PC-3 (cell line): ENCODE data around the gene RANBP3L. TPM values are rescaled to one million over a fixed set of nuclear protein-coding genes. Genes with fewer than 3 reads are reported as not detected.

ENCODE experiments used
- ATAC-seq: fragments of 200-7000 bp; cut with Tn5 transposase; 2 replicates; pipeline ENCODE4 v1.9.1; 2020; ENCODE audit warnings: mild to moderate bottlenecking, moderate library complexity
- BruUV-seq: library from RNA; stranded (reverse); fragments of 400-500 nt; replicated peaks from 2 replicates; lab custom pipeline; 2021; lab: Mats Ljungman, UMichigan
- CTCF ChIA-PET: fragments of 300-600 bp; sonication (Branson Sonifier 250); formaldehyde crosslinking; loops from one replicate; lab custom pipeline; 2022; ENCODE audit warnings: antibody characterized with exemption; lab: Charles Lee
- POLR2A ChIA-PET: fragments of 300-600 bp; sonication (Branson Sonifier 250); formaldehyde crosslinking; loops from one replicate; lab custom pipeline; 2022; ENCODE audit warnings: antibody characterized with exemption; ENCODE audit not compliant: unreplicated experiment; lab: Charles Lee
- DNase-seq: peaks from one replicate; pipeline ENCODE4 v3.0.0-alpha.2; 2015
- H2AFZ ChIP-seq: fragments of 300-600 bp; sonication (generic); 2 replicates; pipeline ENCODE4 v1.6.0; 2016; ENCODE audit warnings: antibody characterized with exemption, low read length
- H3F3A ChIP-seq: fragments of 300-600 bp; sonication (generic); one replicate; pipeline ENCODE4 v1.6.0; 2017; ENCODE audit warnings: antibody characterized with exemption, low read length, control low read depth, mild to moderate bottlenecking; ENCODE audit not compliant: unreplicated experiment
- H3K27ac ChIP-seq: fragments of 300-600 bp; sonication (generic); 2 replicates; pipeline ENCODE4 v1.5.1; 2016; ENCODE audit warnings: mild to moderate bottlenecking, low read length
- H3K27me3 ChIP-seq: fragments of 300-600 bp; sonication (generic); 2 replicates; pipeline ENCODE4 v1.6.1; 2016; ENCODE audit warnings: low read length, mixed read lengths
- H3K36me3 ChIP-seq: fragments of 300-600 bp; sonication (generic); 2 replicates; pipeline ENCODE4 v1.6.1; 2016; ENCODE audit warnings: low read depth, mixed run types, low read length, mixed read lengths
- H3K4me1 ChIP-seq: fragments of 300-600 bp; sonication (generic); 2 replicates; pipeline ENCODE4 v1.5.1; 2016; ENCODE audit warnings: low read length; ENCODE audit not compliant: insufficient read depth
- H3K4me2 ChIP-seq: fragments of 300-600 bp; sonication (generic); 2 replicates; pipeline ENCODE4 v1.6.0; 2016; ENCODE audit warnings: low read length
- H3K4me3 ChIP-seq: fragments of 300-600 bp; sonication (generic); 2 replicates; pipeline ENCODE4 v1.5.1; 2016; ENCODE audit warnings: mild to moderate bottlenecking, low read length, mixed read lengths
- H3K79me2 ChIP-seq: fragments of 300-600 bp; sonication (generic); 2 replicates; pipeline ENCODE4 v1.6.1; 2017; ENCODE audit warnings: low read length, mixed read lengths
- H3K9ac ChIP-seq: fragments of 300-600 bp; sonication (generic); 2 replicates; pipeline ENCODE4 v1.6.0; 2016; ENCODE audit warnings: mild to moderate bottlenecking, low read length
- H3K9me2 ChIP-seq: fragments of 300-600 bp; sonication (generic); replicated peaks from 2 replicates; pipeline ENCODE4 v1.6.1; 2016; ENCODE audit warnings: mixed run types, low read length, mixed read lengths
- H3K9me3 ChIP-seq: fragments of 300-600 bp; sonication (generic); 2 replicates; pipeline ENCODE4 v1.6.1; 2016; ENCODE audit warnings: low read length, mixed read lengths
- H4K20me1 ChIP-seq: fragments of 300-600 bp; sonication (generic); 2 replicates; pipeline ENCODE4 v1.6.1; 2016; ENCODE audit warnings: low read length, mixed read lengths
- EZH2 ChIP-seq: fragments of 300-600 bp; sonication (generic); IDR thresholded peaks from one replicate; pipeline ENCODE4 v1.6.1; 2017; ENCODE audit warnings: antibody characterized with exemption, mild to moderate bottlenecking, low read length; ENCODE audit not compliant: unreplicated experiment
- EZH2phosphoT487 ChIP-seq: fragments of 300-600 bp; sonication (generic); IDR thresholded peaks from 2 replicates; pipeline ENCODE4 v1.6.1; 2018; ENCODE audit warnings: mild to moderate bottlenecking, antibody characterized with exemption, low read length, borderline replicate concordance
- intact Hi-C: fragments of 100-400 bp; cut with micrococcal nuclease; formaldehyde crosslinking; loops from 2 replicates; pipeline ENCODE4 v1.9.0; 2023
- total RNA-seq: library from RNA; depleted of rRNA; stranded (reverse); fragments of >200 nt; gene quantifications from 2 replicates; pipeline ENCODE4 v1.2.3, GENCODE V29; 2014
- TF ChIP-seq, protein P1 (sequence below): fragments of 300-600 bp; sonication (generic); conservative IDR thresholded peaks from 2 replicates; pipeline ENCODE4 v1.5.1; 2017; ENCODE audit warnings: antibody characterized with exemption, low read depth, mild to moderate bottlenecking, low read length

The RANBP3L gene
- total RNA-seq, 1 experiment from 2014 or later: not detected

DNA sequence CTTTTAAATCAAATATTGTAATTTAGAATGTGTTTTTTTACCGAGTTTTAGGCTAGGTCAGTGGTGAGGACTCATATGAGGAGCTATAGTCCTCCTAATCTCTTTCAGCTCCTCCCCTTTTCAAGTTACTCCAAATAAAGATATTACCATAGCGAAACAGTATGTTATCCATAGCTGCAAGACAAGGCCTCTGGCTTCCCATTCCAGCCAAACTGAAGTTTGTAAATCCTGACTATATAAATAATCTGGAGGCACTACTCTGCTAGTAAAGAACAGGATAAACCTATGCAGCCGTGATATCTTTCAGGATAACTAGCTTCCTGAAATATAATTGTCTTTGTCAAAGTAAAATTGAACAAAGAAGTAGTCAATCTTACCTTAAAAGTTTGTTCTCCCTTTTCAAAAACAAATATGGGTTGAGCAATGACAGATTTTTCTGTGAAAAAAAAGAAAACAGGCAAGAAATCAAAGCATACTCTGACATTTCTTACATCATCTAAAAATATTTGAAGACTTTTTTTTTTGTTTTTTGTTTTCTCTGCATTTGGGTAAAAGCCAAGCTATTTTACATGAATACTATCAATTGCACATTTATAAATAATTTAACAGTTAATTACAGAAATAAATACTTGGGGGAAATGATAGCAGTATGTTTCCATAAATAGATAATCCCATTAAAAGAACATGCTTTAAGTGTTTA, 30.7 kb downstream of the RANBP3L start:
- Histone ChIP-seq H3K4me3 (no peak overlapping the region), H3K4me2 (no peak overlapping the region), H3K9me3 (no peaks in the 10 kb centered on the region), H3F3A (no peaks in the 10 kb centered on the region), H3K9ac (no peak overlapping the region), H3K27me3 (no peaks in the 10 kb centered on the region; the same call in 1 of the 2 replicates), H3K9me2 (no peaks in the 10 kb centered on the region), H3K4me1 (no peaks in the 10 kb centered on the region), H3K27ac (no peak overlapping the region), H4K20me1 (no peaks in the 10 kb centered on the region), H3K79me2 (no peaks in the 10 kb centered on the region), H3K36me3 (no peaks in the 10 kb centered on the region), H2AFZ (no peak overlapping the region)
- intact Hi-C loops: no loop called here
- ATAC-seq (no peak), DNase-seq (no peak)
- CTCF ChIA-PET: interaction anchor here (0.6 kb wide), 1 partner anchor 38 kb away, joined by 4 read pairs; no protein-coding TSS in a partner anchor
- TF ChIP-seq EZH2: no peak
- no peak for TF ChIP-seq EZH2phosphoT487
- TF ChIP-seq, protein P1, sequence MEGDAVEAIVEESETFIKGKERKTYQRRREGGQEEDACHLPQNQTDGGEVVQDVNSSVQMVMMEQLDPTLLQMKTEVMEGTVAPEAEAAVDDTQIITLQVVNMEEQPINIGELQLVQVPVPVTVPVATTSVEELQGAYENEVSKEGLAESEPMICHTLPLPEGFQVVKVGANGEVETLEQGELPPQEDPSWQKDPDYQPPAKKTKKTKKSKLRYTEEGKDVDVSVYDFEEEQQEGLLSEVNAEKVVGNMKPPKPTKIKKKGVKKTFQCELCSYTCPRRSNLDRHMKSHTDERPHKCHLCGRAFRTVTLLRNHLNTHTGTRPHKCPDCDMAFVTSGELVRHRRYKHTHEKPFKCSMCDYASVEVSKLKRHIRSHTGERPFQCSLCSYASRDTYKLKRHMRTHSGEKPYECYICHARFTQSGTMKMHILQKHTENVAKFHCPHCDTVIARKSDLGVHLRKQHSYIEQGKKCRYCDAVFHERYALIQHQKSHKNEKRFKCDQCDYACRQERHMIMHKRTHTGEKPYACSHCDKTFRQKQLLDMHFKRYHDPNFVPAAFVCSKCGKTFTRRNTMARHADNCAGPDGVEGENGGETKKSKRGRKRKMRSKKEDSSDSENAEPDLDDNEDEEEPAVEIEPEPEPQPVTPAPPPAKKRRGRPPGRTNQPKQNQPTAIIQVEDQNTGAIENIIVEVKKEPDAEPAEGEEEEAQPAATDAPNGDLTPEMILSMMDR: no peak
- POLR2A ChIA-PET: no interaction called here
- BruUV-seq: no TSS peak

DNA sequence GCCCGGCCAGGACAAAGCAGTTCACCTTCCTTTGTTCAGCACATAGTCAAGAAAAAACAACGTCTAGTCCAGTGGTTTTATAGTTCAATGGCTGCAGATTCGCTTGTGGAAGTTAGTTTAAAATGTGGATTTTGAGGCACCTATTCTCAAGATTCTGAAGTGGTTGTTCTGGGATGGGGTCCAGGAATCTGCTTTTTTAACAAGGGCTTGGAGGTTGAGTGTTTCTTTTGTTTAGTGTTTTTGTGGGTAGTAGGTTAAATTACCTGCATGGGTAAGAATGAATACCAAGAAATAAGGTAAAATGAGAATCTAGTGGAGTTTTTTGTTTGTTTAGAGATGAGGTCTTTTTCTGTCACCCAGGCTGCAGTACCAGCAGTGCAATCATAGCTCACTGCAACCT, 31.5 kb downstream of the RANBP3L start:
- Histone ChIP-seq H4K20me1 (no peaks in the 10 kb centered on the region), H3K36me3 (no peaks in the 10 kb centered on the region), H3K9ac (no peak overlapping the region), H3K4me1 (no peaks in the 10 kb centered on the region), H3K9me2 (no peaks in the 10 kb centered on the region), H3K27ac (no peak overlapping the region), H3K4me3 (no peak overlapping the region), H3K79me2 (no peaks in the 10 kb centered on the region), H3K4me2 (no peak overlapping the region), H3K9me3 (no peaks in the 10 kb centered on the region), H3F3A (no peaks in the 10 kb centered on the region), H3K27me3 (no peaks in the 10 kb centered on the region; the same call in 1 of the 2 replicates), H2AFZ (no peak overlapping the region)
- intact Hi-C loops: no loop called here
- BruUV-seq: no TSS peak
- ChIA-PET CTCF (no interaction called here), POLR2A (no interaction called here)
- DNase-seq (no peak), ATAC-seq (no peak)
- TF ChIP-seq, protein P1: no peak
- no peak for TF ChIP-seq EZH2
- TF ChIP-seq EZH2phosphoT487: no peak

GRCh38 chr5:36269478-36269877, 32.2 kb downstream of the RANBP3L start:
- Histone ChIP-seq H3K4me3 (no peak overlapping the region), H3F3A (no peaks in the 10 kb centered on the region), H3K36me3 (no peaks in the 10 kb centered on the region), H3K9ac (no peak overlapping the region), H3K4me1 (no peaks in the 10 kb centered on the region), H3K27me3 (no peaks in the 10 kb centered on the region; the same call in 1 of the 2 replicates), H3K27ac (no peak overlapping the region), H4K20me1 (no peaks in the 10 kb centered on the region), H3K9me2 (no peaks in the 10 kb centered on the region), H3K79me2 (no peaks in the 10 kb centered on the region), H3K4me2 (no peak overlapping the region), H3K9me3 (no peaks in the 10 kb centered on the region), H2AFZ (no peak overlapping the region)
- DNase-seq (no peak), ATAC-seq (no peak)
- CTCF ChIA-PET: no interaction called here
- no TSS peak for BruUV-seq
- intact Hi-C loops: no loop called here
- TF ChIP-seq, protein P1: no peak
- TF ChIP-seq EZH2phosphoT487 (no peak), EZH2 (no peak)
- POLR2A ChIA-PET: no interaction called here
